HFF-Myc (cell line): ENCODE results near the gene LCE1F.

Source experiments
- DNase-seq: peaks from one replicate; pipeline ENCODE4 v3.0.0-alpha.2; 2011; ENCODE audit warnings: low read depth; ENCODE audit errors: extremely low read depth
- H3K4me3 ChIP-seq: replicated peaks from 2 replicates; pipeline ENCODE4 v1.5.1; 2011; ENCODE audit warnings: low read depth, mild to moderate bottlenecking, control low read depth, low read length
- CTCF ChIP-seq: IDR thresholded peaks from 2 replicates; pipeline ENCODE4 v1.5.1; 2012; ENCODE audit warnings: mild to moderate bottlenecking, low read depth, low read length, control low read depth; ENCODE audit errors: missing control alignments

LCE1F gene

GRCh38 chr1:152774875-152775274 lies at the start of gene LCE1F:
Gene LCE1F (plus strand): TSS chr1:152775140. CDS start chr1:152776372, 1,232 bp downstream.
- no peak for DNase-seq
- no peak for TF ChIP-seq CTCF
- H3K4me3 ChIP-seq, result no peak within 1 kb of the TSS

- no peak for TF ChIP-seq CTCF
These were observed 49.7 kb upstream of the LCE1F start for GRCh38 chr1:152725261-152725660.

GRCh38 chr1:152728986-152729385 lies 46.0 kb upstream of the LCE1F start:
- H3K4me3 ChIP-seq, result no peak overlapping the region
- no peak for DNase-seq
- no peak for TF ChIP-seq CTCF

More at GRCh38 chr1:152725261-152725660, 49.7 kb upstream of the LCE1F start:
- H3K4me3 ChIP-seq, result no peak overlapping the region
- no peak for DNase-seq

- TF ChIP-seq CTCF, result no peak
- no peak overlapping the region for H3K4me3 ChIP-seq
- no peak for DNase-seq
These were observed 39.3 kb upstream of the LCE1F start for GRCh38 chr1:152735648-152736047.

- H3K4me3 ChIP-seq, result no peak overlapping the region
- TF ChIP-seq CTCF, result no peak
- no peak for DNase-seq
These were observed 36.9 kb upstream of the LCE1F start for GRCh38 chr1:152737997-152738396.

- TF ChIP-seq CTCF, result no peak
- H3K4me3 ChIP-seq, result no peak overlapping the region
- no peak for DNase-seq
These were observed 35.1 kb upstream of the LCE1F start for GRCh38 chr1:152739841-152740240.

GRCh38 chr1:152741656-152742055 lies 33.3 kb upstream of the LCE1F start:
- no peak for TF ChIP-seq CTCF
- H3K4me3 ChIP-seq, result no peak overlapping the region

More at GRCh38 chr1:152741656-152742055, 33.3 kb upstream of the LCE1F start:
- DNase-seq, result no peak
